Dedifferentiated amniotic fluid mesenchymal stem cell (primary cell): ENCODE results near the gene CEACAM16.
"Not testable (repeated sequence)": the region's sequence is repeated elsewhere in the genome, so short reads cannot be mapped to it uniquely, and the experiment has no call there.

Experiments
- DNase-seq: peaks from one replicate; pipeline ENCODE4 v3.0.0-alpha.2; 2016; ENCODE audit errors: extremely low spot score

Gene CEACAM16

GRCh38 chr19:44703336-44704078 lies 4.6 kb downstream of the CEACAM16 start:
- DNase-seq, result no peak

- no peak for DNase-seq
Observed at GRCh38 chr19:44704982-44705381, 6.0 kb downstream of the CEACAM16 start.

- no peak for DNase-seq
Observed at GRCh38 chr19:44705502-44706010, 6.6 kb downstream of the CEACAM16 start.

GRCh38 chr19:44706506-44707236 lies 7.7 kb downstream of the CEACAM16 start:
- DNase-seq, result no peak

GRCh38 chr19:44707794-44708193 lies 8.8 kb downstream of the CEACAM16 start:
- DNase-seq, result no peak

DNA sequence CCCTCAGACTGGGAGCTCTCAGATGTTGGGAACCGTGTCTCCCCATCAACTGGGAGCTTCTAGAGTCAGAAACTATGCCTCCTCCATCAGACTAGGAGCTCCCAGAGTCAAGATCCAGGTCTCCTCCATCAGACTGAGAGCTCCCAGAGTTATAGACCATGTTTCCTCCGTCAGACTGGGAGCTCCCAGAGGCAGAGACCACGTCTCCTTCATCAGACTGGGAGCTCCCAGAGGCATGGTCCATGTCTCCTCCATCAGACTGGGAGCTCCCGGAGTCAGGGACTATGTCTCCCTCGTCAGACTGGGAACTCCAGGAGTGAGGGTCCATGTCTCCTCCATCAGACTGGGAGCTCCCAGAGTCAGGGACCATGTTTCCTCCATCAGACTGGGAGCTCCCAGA lies 10.0 kb downstream of the CEACAM16 start:
- no peak for DNase-seq

DNA sequence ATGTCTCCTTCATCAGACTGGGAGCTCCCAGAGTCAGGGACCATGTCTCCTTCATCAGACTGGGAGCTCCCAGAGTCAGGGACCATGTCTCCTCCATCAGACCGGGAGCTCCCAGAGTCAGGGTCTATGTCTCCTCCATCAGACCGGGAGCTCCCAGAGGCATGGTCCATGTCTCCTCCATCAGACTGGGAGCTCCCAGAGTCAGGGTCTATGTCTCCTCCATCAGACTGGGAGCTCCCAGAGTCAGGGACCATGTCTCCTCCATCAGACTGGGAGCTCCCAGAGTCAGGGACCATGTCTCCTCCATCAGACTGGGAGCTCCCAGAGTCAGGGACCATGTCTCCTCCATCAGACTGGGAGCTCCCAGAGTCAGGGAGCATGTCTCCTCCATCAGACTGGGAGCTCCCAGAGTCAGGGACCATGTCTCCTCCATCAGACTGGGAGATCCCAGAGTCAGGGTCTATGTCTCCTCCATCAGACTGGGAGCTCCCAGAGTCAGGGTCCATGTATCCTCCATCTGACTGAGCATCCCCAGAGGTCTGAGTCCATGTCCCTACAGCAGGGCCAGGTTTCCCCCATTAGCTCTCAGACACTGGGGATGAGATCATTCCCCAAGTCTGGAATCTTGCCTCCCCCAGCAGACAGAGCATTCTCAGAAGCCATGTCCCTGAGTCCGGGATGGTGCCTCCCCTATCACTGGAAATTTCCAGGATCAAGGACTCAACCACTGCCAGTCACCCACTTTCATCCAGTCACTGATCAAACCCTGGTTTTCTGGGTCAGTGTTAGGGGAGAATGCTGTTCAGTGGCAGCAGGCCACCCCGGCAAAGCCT lies 10.7 kb downstream of the CEACAM16 start:
- DNase-seq, result not testable (repeated sequence)

DNA sequence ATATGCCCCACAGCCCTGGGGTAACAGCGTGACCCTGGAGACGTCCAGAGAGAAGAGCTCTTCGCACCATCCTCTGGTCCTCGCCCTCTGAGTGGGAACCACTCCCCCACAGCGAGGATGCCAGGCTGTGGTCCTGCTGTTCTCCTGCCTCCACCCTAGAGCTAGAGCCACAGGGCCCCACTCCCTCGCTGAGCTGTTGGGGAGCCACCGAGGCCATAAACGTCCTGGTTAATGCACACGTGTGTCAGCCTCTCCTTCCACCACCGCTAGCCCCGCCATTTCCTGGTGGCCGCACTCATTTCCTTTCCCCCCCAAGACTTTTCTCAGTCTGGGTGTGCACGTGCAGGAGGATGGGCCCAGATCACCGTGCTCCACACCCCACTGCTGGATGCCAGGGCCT lies 11.5 kb downstream of the CEACAM16 start:
- DNase-seq, result no peak

DNA sequence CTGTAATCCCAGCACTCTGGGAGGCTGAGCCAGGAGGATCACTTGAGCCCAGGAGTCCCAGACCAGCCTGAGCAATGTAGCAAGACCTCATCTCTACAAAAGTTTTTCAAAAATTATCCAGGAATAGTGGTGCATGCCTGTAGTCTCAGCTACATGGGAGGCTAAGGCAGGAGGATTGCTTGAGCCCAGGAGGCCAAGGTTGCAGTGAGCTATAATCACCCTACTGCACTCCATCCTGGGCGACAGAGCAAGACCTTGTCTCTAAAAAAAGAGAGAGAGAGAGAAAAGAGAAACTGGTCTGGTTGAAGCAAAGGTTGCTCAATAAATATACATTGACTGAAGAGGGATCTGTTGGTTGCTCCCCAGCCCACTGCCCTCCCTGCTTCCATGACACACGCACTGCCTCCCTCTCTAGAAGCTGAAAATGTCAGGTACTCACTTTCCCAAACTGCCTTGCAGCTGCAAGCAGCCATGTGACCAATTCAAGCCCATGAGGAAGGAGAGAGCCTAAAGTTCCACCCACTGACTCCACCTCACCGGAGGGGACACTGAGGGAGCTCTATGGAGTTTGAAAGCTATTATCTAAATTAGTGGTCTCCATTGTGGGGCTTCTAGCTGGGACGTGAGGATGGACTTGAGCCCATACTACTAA lies 14.0 kb downstream of the CEACAM16 start:
- no peak for DNase-seq

GRCh38 chr19:44714597-44715169 lies 15.7 kb downstream of the CEACAM16 start:
- DNase-seq, result no peak

DNA sequence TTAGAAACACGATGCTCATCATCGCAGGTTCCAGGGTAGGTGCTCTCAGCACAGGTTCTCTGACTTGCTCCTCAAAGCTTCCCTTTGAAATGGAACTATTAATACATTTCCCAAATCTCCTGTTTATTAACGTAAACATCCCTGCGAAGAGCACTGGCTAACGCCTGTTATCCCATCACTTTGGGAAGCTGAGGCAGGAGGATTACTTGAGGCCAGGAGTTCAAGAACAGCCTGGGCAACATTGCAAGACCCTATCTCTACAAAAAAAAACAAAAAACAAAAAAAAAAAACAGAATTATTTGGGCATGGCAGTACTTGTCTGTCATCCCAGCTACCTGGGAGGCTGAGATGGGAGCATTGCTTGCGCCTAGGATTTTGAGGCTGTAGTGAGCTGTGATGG lies 18.7 kb downstream of the CEACAM16 start:
- DNase-seq, result no peak

DNA sequence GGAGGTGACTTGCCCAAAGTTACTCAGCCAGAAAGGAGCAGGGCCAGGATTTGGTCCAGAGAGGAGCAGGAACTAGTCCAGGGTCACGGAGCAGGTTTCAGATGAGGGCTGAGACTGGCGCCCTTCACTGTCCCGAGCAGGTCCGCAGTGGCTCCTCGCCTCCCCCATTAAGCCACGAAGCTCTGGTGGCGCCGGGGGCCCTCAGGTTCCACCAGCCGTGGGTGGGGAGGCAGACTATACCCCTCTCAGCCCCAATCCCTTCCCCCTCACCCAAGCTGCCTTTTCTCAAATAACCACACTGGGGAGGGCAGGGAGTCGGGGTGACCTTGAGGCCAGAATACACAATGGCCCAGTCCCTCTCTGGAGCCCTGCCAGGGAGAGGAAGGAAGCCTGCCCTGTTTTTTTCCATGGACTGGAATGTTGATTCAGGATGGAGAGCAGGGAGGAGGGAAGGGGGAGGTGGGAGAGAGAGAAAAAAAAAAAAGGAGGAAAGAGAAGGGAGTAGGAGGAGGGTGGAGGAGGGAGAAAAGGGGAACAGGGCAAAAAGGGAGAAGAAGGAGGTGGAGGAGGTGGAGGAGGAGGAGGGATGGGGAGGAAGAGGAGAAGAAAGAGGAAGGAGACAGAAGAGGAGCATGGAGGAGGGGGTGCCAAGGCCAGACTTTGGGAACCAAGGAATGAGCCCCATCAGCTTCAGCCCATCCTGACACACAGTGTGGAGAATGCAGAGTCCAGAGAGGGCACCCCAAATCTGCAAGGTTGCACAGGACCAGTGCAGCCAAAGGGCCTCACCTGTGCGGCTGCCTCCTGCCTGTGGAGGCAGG lies 19.7 kb downstream of the CEACAM16 start:
- DNase-seq, result peak; percentile 32

DNA sequence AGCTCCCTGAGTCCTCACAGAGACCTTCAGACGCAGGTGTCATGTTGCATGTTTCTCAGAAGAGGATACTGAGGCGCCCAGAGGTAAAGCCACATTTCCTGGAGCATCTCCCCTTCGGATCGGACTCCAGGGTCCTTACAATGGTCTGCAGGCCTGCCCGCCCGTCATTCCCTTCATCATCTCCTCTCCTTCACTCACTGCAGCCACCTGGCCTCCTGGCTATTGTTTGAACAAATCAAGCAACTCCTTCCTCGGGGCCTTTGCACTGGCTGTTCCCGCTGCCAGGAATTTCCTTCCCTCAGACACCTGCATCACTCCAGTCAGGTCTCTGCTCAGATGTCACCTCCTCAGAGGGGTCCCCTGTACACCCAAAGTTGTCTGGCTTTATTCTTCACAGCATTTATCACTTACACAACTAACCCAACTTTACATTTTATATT lies 20.3 kb downstream of the CEACAM16 start:
- DNase-seq, result no peak

- DNase-seq, result not testable (repeated sequence)
Observed at GRCh38 chr19:44720396-44720795, 21.4 kb downstream of the CEACAM16 start.

- no peak for DNase-seq
Observed at GRCh38 chr19:44720945-44721344, 22.0 kb downstream of the CEACAM16 start.

GRCh38 chr19:44721369-44721768 lies 22.4 kb downstream of the CEACAM16 start:
- not testable (repeated sequence) for DNase-seq

DNA sequence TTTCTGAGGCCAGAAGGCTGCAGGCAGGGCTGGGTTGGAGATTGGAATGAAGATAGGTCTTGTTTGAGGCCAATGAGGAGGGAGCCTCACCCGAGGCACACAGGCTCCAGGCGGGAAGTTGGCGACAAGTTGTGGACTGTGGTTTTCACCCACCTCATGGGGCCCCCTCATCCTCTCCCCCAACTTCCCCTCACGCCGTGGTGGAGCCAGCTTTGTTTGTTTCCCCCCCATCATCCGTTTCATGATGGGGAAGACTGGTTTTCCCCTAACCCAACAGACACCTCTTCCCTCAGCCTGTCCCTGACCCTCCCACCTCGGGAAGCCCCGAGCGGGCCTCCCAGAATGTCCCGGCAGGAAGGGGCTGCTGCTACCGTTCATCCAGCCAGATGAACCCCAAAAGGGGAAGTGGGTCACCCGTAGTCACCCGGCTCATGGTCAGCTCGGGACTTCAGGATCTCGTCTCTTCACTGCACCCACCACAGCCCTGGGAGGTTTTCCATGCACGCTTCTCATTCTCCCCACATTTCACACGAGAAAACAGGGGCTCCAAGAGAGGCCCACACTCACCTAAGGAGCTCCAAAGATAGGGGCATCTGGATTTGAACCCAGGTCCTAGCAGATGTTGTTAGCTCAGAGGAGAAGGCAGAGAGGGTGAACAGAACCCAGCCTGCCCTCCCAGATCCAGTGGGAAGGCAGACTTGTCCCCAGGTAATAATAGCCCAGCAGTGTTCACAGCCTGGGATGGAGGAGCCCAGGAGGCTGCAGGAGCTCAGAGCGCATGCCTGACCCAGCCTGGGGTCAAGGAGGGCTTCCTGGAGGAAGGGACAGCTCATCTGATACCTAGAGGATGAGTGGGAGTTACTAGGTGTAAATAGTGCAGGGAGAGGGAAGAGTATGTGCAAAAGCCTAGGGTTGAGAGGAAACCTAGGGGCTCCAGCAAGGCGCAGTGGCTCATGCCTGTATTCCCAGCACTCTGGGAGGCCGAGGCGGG lies 23.5 kb downstream of the CEACAM16 start:
- no peak for DNase-seq

GRCh38 chr19:44723299-44723951 lies 24.5 kb downstream of the CEACAM16 start:
- DNase-seq, result no peak

DNA sequence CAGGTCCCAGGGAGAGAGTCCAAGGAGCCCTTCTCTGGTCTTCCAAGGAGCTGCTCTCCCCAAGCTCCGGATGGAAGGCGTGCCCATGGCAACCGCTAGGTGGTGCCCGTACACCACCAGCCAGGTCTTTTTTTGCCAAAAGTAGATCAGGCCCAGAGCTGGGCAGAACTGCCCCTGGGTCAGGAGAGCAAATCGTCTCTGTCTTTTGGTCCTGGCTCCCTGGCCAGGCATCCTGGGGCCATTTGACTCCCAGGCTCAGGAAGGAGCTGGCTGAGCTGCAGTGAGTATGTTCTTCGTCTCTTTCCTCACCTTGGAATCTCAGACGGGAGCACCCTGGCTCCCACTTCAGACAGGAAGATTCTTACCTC lies 25.0 kb downstream of the CEACAM16 start:
- peak; percentile 77 for DNase-seq
